Measurements from ENCODE around the gene ATXN7L1. TPM values are rescaled to one million over a fixed set of nuclear protein-coding genes. Genes with fewer than 3 reads are reported as not detected.

The ATXN7L1 gene
- total and polyA plus RNA-seq, 2 of the 13 experiments (the other 11 are each of a cell fraction or from before 2014, with no cell fraction given): 4.1 to 7.8 TPM

DNA sequence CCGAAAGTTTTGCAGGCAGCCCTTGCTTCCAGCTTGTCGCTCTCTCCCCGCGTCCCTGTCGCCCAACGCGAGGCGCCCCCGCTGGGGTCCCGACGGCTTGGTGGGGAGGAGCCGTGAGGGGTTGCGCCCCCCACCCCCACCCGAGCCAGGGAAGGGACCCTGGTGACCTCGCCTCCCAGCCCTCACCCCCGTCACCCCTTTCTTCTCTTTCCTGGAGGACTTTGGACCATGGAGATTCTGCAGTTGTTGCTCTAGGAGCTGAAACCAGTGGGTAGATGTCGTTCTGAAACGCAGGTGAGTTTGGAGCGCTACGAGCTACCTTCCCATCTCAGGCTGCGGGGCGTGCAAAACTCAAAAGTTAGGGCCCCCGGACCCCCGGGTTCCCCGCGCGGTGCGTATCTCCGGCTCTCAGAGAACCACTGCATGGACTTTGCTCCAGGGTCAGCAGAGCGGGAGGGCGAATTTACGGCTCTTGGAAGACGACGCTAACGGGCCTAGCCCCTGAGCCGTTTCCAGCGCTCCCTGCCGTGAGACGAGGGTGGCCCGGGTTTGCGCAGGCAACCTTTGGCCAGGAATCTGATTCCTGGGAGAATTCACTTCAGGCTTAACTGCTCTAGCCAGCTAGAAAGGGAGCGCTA is 684 bp upstream of the ATXN7L1 start (continued):
- TF ChIP-seq, protein P1, sequence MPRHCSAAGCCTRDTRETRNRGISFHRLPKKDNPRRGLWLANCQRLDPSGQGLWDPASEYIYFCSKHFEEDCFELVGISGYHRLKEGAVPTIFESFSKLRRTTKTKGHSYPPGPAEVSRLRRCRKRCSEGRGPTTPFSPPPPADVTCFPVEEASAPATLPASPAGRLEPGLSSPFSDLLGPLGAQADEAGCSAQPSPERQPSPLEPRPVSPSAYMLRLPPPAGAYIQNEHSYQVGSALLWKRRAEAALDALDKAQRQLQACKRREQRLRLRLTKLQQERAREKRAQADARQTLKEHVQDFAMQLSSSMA (CRISPR knock-in tag; IDR thresholded peaks at IDR 0.05): no peak
- TF ChIP-seq ZNF263 (CRISPR knock-in tag; IDR thresholded peaks at IDR 0.05) (0 out of 2 replicates have a peak, but pooled peaks have one; percentile 11), ATF7 (IDR thresholded peaks at IDR 0.05) (no peak), ATF7 (CRISPR knock-in tag; IDR thresholded peaks at IDR 0.05) (no peak), ZBTB42 (CRISPR knock-in tag; IDR thresholded peaks at IDR 0.05) (no peak), CBFB (CRISPR knock-in tag; IDR thresholded peaks at IDR 0.05) (0 out of 2 replicates have a peak, but pooled peaks have one; percentile 4), ZNF547 (CRISPR knock-in tag; IDR thresholded peaks at IDR 0.05) (no peak), TCF7L2 (IDR thresholded peaks at IDR 0.05; ENCODE audit: low read depth, low read length) (no peak), ZNF44 (CRISPR knock-in tag; IDR thresholded peaks at IDR 0.05) (no peak), FOXP1 (IDR thresholded peaks at IDR 0.05) (no peak), FOXP1 (CRISPR knock-in tag; IDR thresholded peaks at IDR 0.05) (0 out of 2 replicates have a peak, but pooled peaks have one; percentile 5), ZFP36L1 (CRISPR knock-in tag; IDR thresholded peaks at IDR 0.05) (no peak), AGO2 (optimal IDR thresholded peaks at IDR 0.05; ENCODE audit: low read depth, low read length) (peak; percentile 40), SNAPC5 (CRISPR knock-in tag; IDR thresholded peaks at IDR 0.05; ENCODE audit: borderline replicate concordance) (no peak), HMG20A (CRISPR knock-in tag; IDR thresholded peaks at IDR 0.05; ENCODE audit: borderline replicate concordance) (no peak), MAFK (conservative IDR thresholded peaks at IDR 0.05 in 1 of 2, IDR thresholded peaks at IDR 0.05 in 1 of 2; ENCODE audit: low read length in 2 of 2) (no peak), POLR2A (IDR thresholded peaks at IDR 0.05; ENCODE audit: insufficient read depth in 1 of 2, low read depth in 2 of 2, low read length in 2 of 2) (peak in 1 of 2 experiments; percentile 50; a peak in 2 of 4 replicates), ZNF512 (CRISPR knock-in tag; IDR thresholded peaks at IDR 0.05) (no peak), ARID2 (CRISPR knock-in tag; IDR thresholded peaks at IDR 0.05; ENCODE audit: borderline replicate concordance) (no peak), ELF1 (CRISPR knock-in tag; IDR thresholded peaks at IDR 0.05) (no peak)
- TF ChIP-seq, protein P2, sequence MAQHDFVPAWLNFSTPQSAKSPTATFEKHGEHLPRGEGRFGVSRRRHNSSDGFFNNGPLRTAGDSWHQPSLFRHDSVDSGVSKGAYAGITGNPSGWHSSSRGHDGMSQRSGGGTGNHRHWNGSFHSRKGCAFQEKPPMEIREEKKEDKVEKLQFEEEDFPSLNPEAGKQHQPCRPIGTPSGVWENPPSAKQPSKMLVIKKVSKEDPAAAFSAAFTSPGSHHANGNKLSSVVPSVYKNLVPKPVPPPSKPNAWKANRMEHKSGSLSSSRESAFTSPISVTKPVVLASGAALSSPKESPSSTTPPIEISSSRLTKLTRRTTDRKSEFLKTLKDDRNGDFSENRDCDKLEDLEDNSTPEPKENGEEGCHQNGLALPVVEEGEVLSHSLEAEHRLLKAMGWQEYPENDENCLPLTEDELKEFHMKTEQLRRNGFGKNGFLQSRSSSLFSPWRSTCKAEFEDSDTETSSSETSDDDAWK (CRISPR knock-in tag; IDR thresholded peaks at IDR 0.05): no peak
- TF ChIP-seq, protein P3, sequence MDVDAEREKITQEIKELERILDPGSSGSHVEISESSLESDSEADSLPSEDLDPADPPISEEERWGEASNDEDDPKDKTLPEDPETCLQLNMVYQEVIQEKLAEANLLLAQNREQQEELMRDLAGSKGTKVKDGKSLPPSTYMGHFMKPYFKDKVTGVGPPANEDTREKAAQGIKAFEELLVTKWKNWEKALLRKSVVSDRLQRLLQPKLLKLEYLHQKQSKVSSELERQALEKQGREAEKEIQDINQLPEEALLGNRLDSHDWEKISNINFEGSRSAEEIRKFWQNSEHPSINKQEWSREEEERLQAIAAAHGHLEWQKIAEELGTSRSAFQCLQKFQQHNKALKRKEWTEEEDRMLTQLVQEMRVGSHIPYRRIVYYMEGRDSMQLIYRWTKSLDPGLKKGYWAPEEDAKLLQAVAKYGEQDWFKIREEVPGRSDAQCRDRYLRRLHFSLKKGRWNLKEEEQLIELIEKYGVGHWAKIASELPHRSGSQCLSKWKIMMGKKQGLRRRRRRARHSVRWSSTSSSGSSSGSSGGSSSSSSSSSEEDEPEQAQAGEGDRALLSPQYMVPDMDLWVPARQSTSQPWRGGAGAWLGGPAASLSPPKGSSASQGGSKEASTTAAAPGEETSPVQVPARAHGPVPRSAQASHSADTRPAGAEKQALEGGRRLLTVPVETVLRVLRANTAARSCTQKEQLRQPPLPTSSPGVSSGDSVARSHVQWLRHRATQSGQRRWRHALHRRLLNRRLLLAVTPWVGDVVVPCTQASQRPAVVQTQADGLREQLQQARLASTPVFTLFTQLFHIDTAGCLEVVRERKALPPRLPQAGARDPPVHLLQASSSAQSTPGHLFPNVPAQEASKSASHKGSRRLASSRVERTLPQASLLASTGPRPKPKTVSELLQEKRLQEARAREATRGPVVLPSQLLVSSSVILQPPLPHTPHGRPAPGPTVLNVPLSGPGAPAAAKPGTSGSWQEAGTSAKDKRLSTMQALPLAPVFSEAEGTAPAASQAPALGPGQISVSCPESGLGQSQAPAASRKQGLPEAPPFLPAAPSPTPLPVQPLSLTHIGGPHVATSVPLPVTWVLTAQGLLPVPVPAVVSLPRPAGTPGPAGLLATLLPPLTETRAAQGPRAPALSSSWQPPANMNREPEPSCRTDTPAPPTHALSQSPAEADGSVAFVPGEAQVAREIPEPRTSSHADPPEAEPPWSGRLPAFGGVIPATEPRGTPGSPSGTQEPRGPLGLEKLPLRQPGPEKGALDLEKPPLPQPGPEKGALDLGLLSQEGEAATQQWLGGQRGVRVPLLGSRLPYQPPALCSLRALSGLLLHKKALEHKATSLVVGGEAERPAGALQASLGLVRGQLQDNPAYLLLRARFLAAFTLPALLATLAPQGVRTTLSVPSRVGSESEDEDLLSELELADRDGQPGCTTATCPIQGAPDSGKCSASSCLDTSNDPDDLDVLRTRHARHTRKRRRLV (CRISPR knock-in tag; IDR thresholded peaks at IDR 0.05): no peak
